ENCODE results near the gene ERFL. TPM values are rescaled to one million over a fixed set of nuclear protein-coding genes. Genes with fewer than 3 reads are reported as not detected.

Gene ERFL
- total RNA-seq, 2 experiments from 2014 or later = 7.7 to 8.9 TPM

DNA sequence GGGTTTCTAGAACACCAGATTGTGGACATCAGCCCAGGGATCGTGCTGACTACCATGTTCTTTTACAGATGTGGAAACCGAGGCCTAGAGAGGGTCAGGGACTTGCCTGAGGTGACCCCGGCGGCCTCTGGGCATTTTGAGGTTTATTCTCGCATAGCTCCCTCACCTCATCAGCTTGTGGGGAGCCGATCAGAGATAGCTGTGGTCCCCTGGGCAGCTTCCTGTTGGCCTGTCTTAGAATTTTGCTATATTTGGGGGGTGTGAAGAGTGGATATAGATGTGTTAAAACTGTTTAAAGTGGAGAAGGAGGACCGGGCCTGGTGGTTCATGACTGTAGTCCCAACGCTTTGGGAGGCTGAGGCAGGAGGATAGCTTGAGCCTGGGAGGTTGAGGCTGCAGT is 38.4 kb downstream of the ERFL start:
- ChIA-PET POLR2A (interaction anchor here (0.6 to 12.4 kb wide), 7 partner anchors 8 to 68 kb away, joined by 3 to 465 read pairs (median 70); partner anchors contain the start of genes CD79A, ERFL, RABAC1 and RPS19), CTCF (interaction anchor here (8.6 to 8.8 kb wide), 2 partner anchors 16 to 30 kb away, joined by 59 to 119 read pairs; partner anchors contain the start of genes CD79A and RPS19)
- Mint-ChIP-seq H3K9me3 (no peaks in the 10 kb centered on the region), H3K27me3 (no peaks in the 10 kb centered on the region), H3K36me3 (ENCODE audit: low read depth) (peaks cover 88% of the 10 kb centered on the region), H3K4me1 (ENCODE audit: low read depth) (peaks cover 70% of the 10 kb centered on the region), H3K4me3 (peak overlapping the region; percentile 71), H3K27ac (peak overlapping the region; percentile 98)
- Histone ChIP-seq H3K9me3 (ENCODE audit: control insufficient read depth in 1 of 2, insufficient read depth in 1 of 2, low read length in 2 of 2) (no peaks in the 10 kb centered on the region), H3K27me3 (ENCODE audit: control insufficient read depth in 1 of 2, insufficient read depth in 2 of 2, low read length in 2 of 2) (no peaks in the 10 kb centered on the region), H3K4me3 (ENCODE audit: low read length) (no peak overlapping the region), H3K4me1 (ENCODE audit: insufficient read depth, low read length) (peaks cover 95% of the 10 kb centered on the region), H3K36me3 (ENCODE audit: insufficient read depth, low read length) (peaks cover 72% of the 10 kb centered on the region), H3K27ac (ENCODE audit: low read depth in 1 of 2, low read length in 2 of 2) (peak overlapping the region; percentile 13 to 96)
- TF ChIP-seq, protein P1, sequence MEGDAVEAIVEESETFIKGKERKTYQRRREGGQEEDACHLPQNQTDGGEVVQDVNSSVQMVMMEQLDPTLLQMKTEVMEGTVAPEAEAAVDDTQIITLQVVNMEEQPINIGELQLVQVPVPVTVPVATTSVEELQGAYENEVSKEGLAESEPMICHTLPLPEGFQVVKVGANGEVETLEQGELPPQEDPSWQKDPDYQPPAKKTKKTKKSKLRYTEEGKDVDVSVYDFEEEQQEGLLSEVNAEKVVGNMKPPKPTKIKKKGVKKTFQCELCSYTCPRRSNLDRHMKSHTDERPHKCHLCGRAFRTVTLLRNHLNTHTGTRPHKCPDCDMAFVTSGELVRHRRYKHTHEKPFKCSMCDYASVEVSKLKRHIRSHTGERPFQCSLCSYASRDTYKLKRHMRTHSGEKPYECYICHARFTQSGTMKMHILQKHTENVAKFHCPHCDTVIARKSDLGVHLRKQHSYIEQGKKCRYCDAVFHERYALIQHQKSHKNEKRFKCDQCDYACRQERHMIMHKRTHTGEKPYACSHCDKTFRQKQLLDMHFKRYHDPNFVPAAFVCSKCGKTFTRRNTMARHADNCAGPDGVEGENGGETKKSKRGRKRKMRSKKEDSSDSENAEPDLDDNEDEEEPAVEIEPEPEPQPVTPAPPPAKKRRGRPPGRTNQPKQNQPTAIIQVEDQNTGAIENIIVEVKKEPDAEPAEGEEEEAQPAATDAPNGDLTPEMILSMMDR (IDR thresholded peaks at IDR 0.05) = no peak
- intact Hi-C loops (cut with DNase I, micrococcal nuclease) = loop anchor here (2.0 to 10.0 kb wide), 4 partner anchors 37 to 335 kb away; partner anchors contain the start of gene ERFL (in 1 of the 2)
- no peak for ATAC-seq (ENCODE audit: poor library complexity)
- DNase-seq = no peak

DNA sequence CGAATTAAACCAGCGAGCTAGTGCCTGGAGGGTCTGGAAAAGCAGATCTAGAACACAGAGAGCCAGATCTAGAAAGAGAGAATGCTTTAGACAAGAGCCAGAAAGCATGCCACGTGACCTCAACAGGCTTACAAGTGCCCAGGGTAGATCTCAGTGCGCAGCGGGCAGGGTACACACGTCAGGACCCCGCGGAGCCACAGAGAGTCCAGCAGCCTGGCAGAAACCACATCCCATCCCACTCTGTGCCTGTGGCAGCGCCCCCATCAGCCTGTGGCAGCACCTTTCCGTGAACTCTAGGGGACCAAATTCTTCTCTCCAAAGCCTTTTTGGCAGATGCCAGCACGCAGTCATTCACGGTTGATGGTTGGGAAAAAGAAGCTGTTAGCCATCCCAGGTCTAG is 39.3 kb downstream of the ERFL start:
- H3K4me1 Mint-ChIP-seq (ENCODE audit: low read depth) = peaks cover 72% of the 10 kb centered on the region
- Histone ChIP-seq H3K4me1 (ENCODE audit: insufficient read depth, low read length) (peaks cover 92% of the 10 kb centered on the region), H3K36me3 (ENCODE audit: insufficient read depth, low read length) (peaks cover 67% of the 10 kb centered on the region), H3K9me3 (ENCODE audit: control insufficient read depth in 1 of 2, insufficient read depth in 1 of 2, low read length in 2 of 2) (no peaks in the 10 kb centered on the region), H3K27ac (ENCODE audit: low read depth in 1 of 2, low read length in 2 of 2) (peak overlapping the region; percentile 13 to 96), H3K27me3 (ENCODE audit: control insufficient read depth in 1 of 2, insufficient read depth in 2 of 2, low read length in 2 of 2) (no peaks in the 10 kb centered on the region), H3K4me3 (ENCODE audit: low read length) (peak overlapping the region; percentile 94)
- H3K36me3 Mint-ChIP-seq (ENCODE audit: low read depth) = peaks cover 92% of the 10 kb centered on the region
- H3K4me3 Mint-ChIP-seq = peak overlapping the region; percentile 90
- no peaks in the 10 kb centered on the region for H3K9me3 Mint-ChIP-seq
- intact Hi-C loops (cut with DNase I, micrococcal nuclease) = loop anchor here (2.0 to 10.0 kb wide), 4 partner anchors 38 to 334 kb away; partner anchors contain the start of gene ERFL (in 1 of the 2)
- peak overlapping the region; percentile 98 for H3K27ac Mint-ChIP-seq
- no peaks in the 10 kb centered on the region for H3K27me3 Mint-ChIP-seq
- DNase-seq (peak in 4 of 14 experiments; percentile 41 to 61 (median 50)), ATAC-seq (ENCODE audit: poor library complexity) (no peak)
- TF ChIP-seq, protein P1 (IDR thresholded peaks at IDR 0.05) = no peak
- ChIA-PET POLR2A (interaction anchor here (1.2 to 12.4 kb wide), 10 partner anchors 8 to 69 kb away, joined by 4 to 465 read pairs (median 48); partner anchors contain the start of genes CD79A, ERFL, RABAC1 and RPS19), CTCF (interaction anchor here (8.6 to 8.8 kb wide), 2 partner anchors 15 to 29 kb away, joined by 59 to 119 read pairs; partner anchors contain the start of genes CD79A and RPS19)

DNA sequence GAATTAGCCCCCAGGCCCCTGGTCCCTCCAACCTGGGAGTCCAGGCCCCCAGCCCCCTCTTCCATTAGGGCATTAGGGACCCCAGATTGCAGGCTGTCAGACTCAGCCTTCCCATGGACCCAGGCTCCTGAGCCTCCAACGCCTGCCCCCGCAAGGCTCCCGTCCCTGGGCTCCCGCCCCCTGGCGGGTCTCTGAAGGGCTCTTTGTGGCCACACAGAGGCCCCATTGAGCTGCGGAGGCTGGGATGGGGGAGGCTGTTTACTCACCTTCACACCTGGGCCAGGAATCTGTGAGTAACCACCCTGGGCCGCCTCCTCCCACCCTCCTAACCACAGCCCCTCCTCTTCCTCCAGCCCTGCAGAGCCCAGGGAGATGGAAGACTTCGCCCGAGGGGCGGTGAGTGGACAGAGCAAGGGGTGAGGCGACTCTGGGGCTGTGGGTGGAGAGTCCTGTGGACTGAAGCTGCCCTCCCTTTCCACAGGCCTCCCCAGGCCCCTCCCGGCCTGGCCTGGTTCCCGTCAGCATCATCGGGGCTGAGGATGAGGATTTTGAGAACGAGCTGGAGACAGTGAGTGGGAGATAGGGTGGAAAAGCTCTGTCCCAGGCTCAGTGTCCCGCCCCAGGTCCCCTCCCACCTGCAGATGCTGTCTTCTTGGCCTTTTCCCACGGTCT is 40.4 kb downstream of the ERFL start:
- peaks cover 92% of the 10 kb centered on the region for H3K36me3 Mint-ChIP-seq (ENCODE audit: low read depth)
- CTCF ChIA-PET = interaction anchor here (0.6 to 8.8 kb wide), 9 partner anchors 14 to 71 kb away, joined by 3 to 119 read pairs (median 7); partner anchors contain the start of genes CD79A, RABAC1 and RPS19

More for the DNA sequence above, 40.4 kb downstream of the ERFL start:
- peak overlapping the region; percentile 98 for H3K27ac Mint-ChIP-seq
- DNase-seq = peak; percentile 61 to 92 (median 87)
- H3K27me3 ChIP-seq (ENCODE audit: control insufficient read depth in 1 of 2, insufficient read depth in 2 of 2, low read length in 2 of 2) = no peaks in the 10 kb centered on the region
- H3K4me3 ChIP-seq (ENCODE audit: low read length) = peak overlapping the region; percentile 94
- no peaks in the 10 kb centered on the region for H3K9me3 ChIP-seq (ENCODE audit: control insufficient read depth in 1 of 2, insufficient read depth in 1 of 2, low read length in 2 of 2)
- H3K27me3 Mint-ChIP-seq = no peaks in the 10 kb centered on the region
- TF ChIP-seq, protein P1 (IDR thresholded peaks at IDR 0.05) = peak; percentile 54
- H3K27ac ChIP-seq (ENCODE audit: low read depth in 1 of 2, low read length in 2 of 2) = peak overlapping the region; percentile 69 to 96
- peak overlapping the region; percentile 90 for H3K4me3 Mint-ChIP-seq
- no peaks in the 10 kb centered on the region for H3K9me3 Mint-ChIP-seq
- POLR2A ChIA-PET = interaction anchor here (0.6 to 12.4 kb wide), 15 partner anchors 9 to 539 kb away, joined by 3 to 465 read pairs (median 21); partner anchors contain the start of genes CD79A, ERFL, RABAC1 and RPS19
- peak; percentile 66 for ATAC-seq (ENCODE audit: poor library complexity)
- peaks cover 86% of the 10 kb centered on the region for H3K4me1 ChIP-seq (ENCODE audit: insufficient read depth, low read length)
- intact Hi-C loops (cut with DNase I, micrococcal nuclease) = loop anchor here (1.0 to 10.0 kb wide), 8 partner anchors 13 to 333 kb away; partner anchors contain the start of gene ERFL (in 1 of the 2)
- H3K36me3 ChIP-seq (ENCODE audit: insufficient read depth, low read length) = peaks cover 62% of the 10 kb centered on the region
- H3K4me1 Mint-ChIP-seq (ENCODE audit: low read depth) = peaks cover 71% of the 10 kb centered on the region

All from CD4-positive, alpha-beta T cell (primary cell).